ENCODE measurements around the gene CSMD2.

CSMD2 gene

GRCh38 chr1:33758698-33759097 lies 406.3 kb downstream of the CSMD2 start:
- Histone ChIP-seq H3K9me3 (ENCODE audit: control insufficient read depth, insufficient read depth, low read length) (peaks cover 8% of the 10 kb centered on the region), H3K9ac (ENCODE audit: low read depth, low read length) (no peak overlapping the region), H3K4me1 (ENCODE audit: control insufficient read depth, insufficient read depth, low read length) (no peaks in the 10 kb centered on the region), H3K36me3 (ENCODE audit: control insufficient read depth, insufficient read depth, low read length) (no peaks in the 10 kb centered on the region), H3K4me3 (ENCODE audit: low read depth, low read length) (no peak overlapping the region), H3K27me3 (ENCODE audit: control insufficient read depth, insufficient read depth, low read length) (no peaks in the 10 kb centered on the region), H3K27ac (ENCODE audit: low read depth, low read length) (no peak overlapping the region)

GRCh38 chr1:33753087-33753856 lies 411.8 kb downstream of the CSMD2 start:
- H3K27ac ChIP-seq (ENCODE audit: low read depth, low read length), result no peak overlapping the region
- no peak overlapping the region for H3K9ac ChIP-seq (ENCODE audit: low read depth, low read length)
- peaks cover 21% of the 10 kb centered on the region for H3K9me3 ChIP-seq (ENCODE audit: control insufficient read depth, insufficient read depth, low read length)
- H3K4me1 ChIP-seq (ENCODE audit: control insufficient read depth, insufficient read depth, low read length), result no peaks in the 10 kb centered on the region
- no peak overlapping the region for H3K4me3 ChIP-seq (ENCODE audit: low read depth, low read length)
- no peaks in the 10 kb centered on the region for H3K27me3 ChIP-seq (ENCODE audit: control insufficient read depth, insufficient read depth, low read length)
- H3K36me3 ChIP-seq (ENCODE audit: control insufficient read depth, insufficient read depth, low read length), result no peaks in the 10 kb centered on the region

- peaks cover 6% of the 10 kb centered on the region for H3K36me3 ChIP-seq (ENCODE audit: control insufficient read depth, insufficient read depth, low read length)
- no peaks in the 10 kb centered on the region for H3K27me3 ChIP-seq (ENCODE audit: control insufficient read depth, insufficient read depth, low read length)
- no peak overlapping the region for H3K4me3 ChIP-seq (ENCODE audit: low read depth, low read length)
- H3K4me1 ChIP-seq (ENCODE audit: control insufficient read depth, insufficient read depth, low read length), result no peaks in the 10 kb centered on the region
- no peak overlapping the region for H3K27ac ChIP-seq (ENCODE audit: low read depth, low read length)
- H3K9me3 ChIP-seq (ENCODE audit: control insufficient read depth, insufficient read depth, low read length), result no peaks in the 10 kb centered on the region
- no peak overlapping the region for H3K9ac ChIP-seq (ENCODE audit: low read depth, low read length)
These were observed 419.1 kb downstream of the CSMD2 start for GRCh38 chr1:33745942-33746341.

- H3K4me3 ChIP-seq (ENCODE audit: low read depth, low read length), result no peak overlapping the region
- peaks cover 6% of the 10 kb centered on the region for H3K36me3 ChIP-seq (ENCODE audit: control insufficient read depth, insufficient read depth, low read length)
- H3K9me3 ChIP-seq (ENCODE audit: control insufficient read depth, insufficient read depth, low read length), result no peaks in the 10 kb centered on the region
- H3K9ac ChIP-seq (ENCODE audit: low read depth, low read length), result no peak overlapping the region
- H3K4me1 ChIP-seq (ENCODE audit: control insufficient read depth, insufficient read depth, low read length), result no peaks in the 10 kb centered on the region
- H3K27me3 ChIP-seq (ENCODE audit: control insufficient read depth, insufficient read depth, low read length), result no peaks in the 10 kb centered on the region
- no peak overlapping the region for H3K27ac ChIP-seq (ENCODE audit: low read depth, low read length)
These were observed 421.6 kb downstream of the CSMD2 start for GRCh38 chr1:33743221-33743998.

- Histone ChIP-seq H3K36me3 (ENCODE audit: control insufficient read depth, insufficient read depth, low read length) (peaks cover 6% of the 10 kb centered on the region), H3K4me3 (ENCODE audit: low read depth, low read length) (no peak overlapping the region), H3K9ac (ENCODE audit: low read depth, low read length) (no peak overlapping the region), H3K4me1 (ENCODE audit: control insufficient read depth, insufficient read depth, low read length) (peaks cover 4% of the 10 kb centered on the region), H3K27ac (ENCODE audit: low read depth, low read length) (no peak overlapping the region), H3K9me3 (ENCODE audit: control insufficient read depth, insufficient read depth, low read length) (no peaks in the 10 kb centered on the region), H3K27me3 (ENCODE audit: control insufficient read depth, insufficient read depth, low read length) (no peaks in the 10 kb centered on the region)
These were observed 422.4 kb downstream of the CSMD2 start for GRCh38 chr1:33742663-33743062.

- H3K4me1 ChIP-seq (ENCODE audit: control insufficient read depth, insufficient read depth, low read length), result peaks cover 8% of the 10 kb centered on the region
- no peak overlapping the region for H3K9ac ChIP-seq (ENCODE audit: low read depth, low read length)
- H3K27me3 ChIP-seq (ENCODE audit: control insufficient read depth, insufficient read depth, low read length), result no peaks in the 10 kb centered on the region
- no peak overlapping the region for H3K27ac ChIP-seq (ENCODE audit: low read depth, low read length)
- no peak overlapping the region for H3K4me3 ChIP-seq (ENCODE audit: low read depth, low read length)
- H3K36me3 ChIP-seq (ENCODE audit: control insufficient read depth, insufficient read depth, low read length), result peaks cover 6% of the 10 kb centered on the region
- no peaks in the 10 kb centered on the region for H3K9me3 ChIP-seq (ENCODE audit: control insufficient read depth, insufficient read depth, low read length)
These were observed 423.3 kb downstream of the CSMD2 start for GRCh38 chr1:33741749-33742148.

GRCh38 chr1:33740040-33740744 lies 424.8 kb downstream of the CSMD2 start:
- H3K4me1 ChIP-seq (ENCODE audit: control insufficient read depth, insufficient read depth, low read length), result peaks cover 8% of the 10 kb centered on the region
- H3K36me3 ChIP-seq (ENCODE audit: control insufficient read depth, insufficient read depth, low read length), result peaks cover 6% of the 10 kb centered on the region
- no peak overlapping the region for H3K4me3 ChIP-seq (ENCODE audit: low read depth, low read length)
- H3K27me3 ChIP-seq (ENCODE audit: control insufficient read depth, insufficient read depth, low read length), result no peaks in the 10 kb centered on the region
- no peak overlapping the region for H3K27ac ChIP-seq (ENCODE audit: low read depth, low read length)
- no peak overlapping the region for H3K9ac ChIP-seq (ENCODE audit: low read depth, low read length)
- H3K9me3 ChIP-seq (ENCODE audit: control insufficient read depth, insufficient read depth, low read length), result no peaks in the 10 kb centered on the region

GRCh38 chr1:33738976-33739375 lies 426.1 kb downstream of the CSMD2 start:
- H3K4me1 ChIP-seq (ENCODE audit: control insufficient read depth, insufficient read depth, low read length), result peaks cover 8% of the 10 kb centered on the region
- H3K4me3 ChIP-seq (ENCODE audit: low read depth, low read length), result no peak overlapping the region
- H3K9me3 ChIP-seq (ENCODE audit: control insufficient read depth, insufficient read depth, low read length), result no peaks in the 10 kb centered on the region
- no peaks in the 10 kb centered on the region for H3K27me3 ChIP-seq (ENCODE audit: control insufficient read depth, insufficient read depth, low read length)
- H3K9ac ChIP-seq (ENCODE audit: low read depth, low read length), result no peak overlapping the region
- peaks cover 7% of the 10 kb centered on the region for H3K36me3 ChIP-seq (ENCODE audit: control insufficient read depth, insufficient read depth, low read length)
- no peak overlapping the region for H3K27ac ChIP-seq (ENCODE audit: low read depth, low read length)

- no peak overlapping the region for H3K4me3 ChIP-seq (ENCODE audit: low read depth, low read length)
- peaks cover 8% of the 10 kb centered on the region for H3K4me1 ChIP-seq (ENCODE audit: control insufficient read depth, insufficient read depth, low read length)
- H3K9ac ChIP-seq (ENCODE audit: low read depth, low read length), result no peak overlapping the region
- peaks cover 11% of the 10 kb centered on the region for H3K36me3 ChIP-seq (ENCODE audit: control insufficient read depth, insufficient read depth, low read length)
- no peaks in the 10 kb centered on the region for H3K27me3 ChIP-seq (ENCODE audit: control insufficient read depth, insufficient read depth, low read length)
- H3K9me3 ChIP-seq (ENCODE audit: control insufficient read depth, insufficient read depth, low read length), result no peaks in the 10 kb centered on the region
- no peak overlapping the region for H3K27ac ChIP-seq (ENCODE audit: low read depth, low read length)
These were observed 426.5 kb downstream of the CSMD2 start for GRCh38 chr1:33738536-33738935.

- no peaks in the 10 kb centered on the region for H3K27me3 ChIP-seq (ENCODE audit: control insufficient read depth, insufficient read depth, low read length)
- H3K27ac ChIP-seq (ENCODE audit: low read depth, low read length), result no peak overlapping the region
- H3K4me3 ChIP-seq (ENCODE audit: low read depth, low read length), result no peak overlapping the region
- peaks cover 8% of the 10 kb centered on the region for H3K4me1 ChIP-seq (ENCODE audit: control insufficient read depth, insufficient read depth, low read length)
- no peak overlapping the region for H3K9ac ChIP-seq (ENCODE audit: low read depth, low read length)
- H3K36me3 ChIP-seq (ENCODE audit: control insufficient read depth, insufficient read depth, low read length), result peaks cover 9% of the 10 kb centered on the region; the same call in 1 of the 2 replicates
- H3K9me3 ChIP-seq (ENCODE audit: control insufficient read depth, insufficient read depth, low read length), result no peaks in the 10 kb centered on the region
These were observed 428.5 kb downstream of the CSMD2 start for GRCh38 chr1:33736496-33736895.

GRCh38 chr1:33735624-33736023 lies 429.4 kb downstream of the CSMD2 start:
- no peaks in the 10 kb centered on the region for H3K9me3 ChIP-seq (ENCODE audit: control insufficient read depth, insufficient read depth, low read length)
- H3K4me1 ChIP-seq (ENCODE audit: control insufficient read depth, insufficient read depth, low read length), result peaks cover 8% of the 10 kb centered on the region
- no peak overlapping the region for H3K9ac ChIP-seq (ENCODE audit: low read depth, low read length)
- H3K4me3 ChIP-seq (ENCODE audit: low read depth, low read length), result no peak overlapping the region
- peaks cover 9% of the 10 kb centered on the region; the same call in 1 of the 2 replicates for H3K36me3 ChIP-seq (ENCODE audit: control insufficient read depth, insufficient read depth, low read length)
- no peaks in the 10 kb centered on the region for H3K27me3 ChIP-seq (ENCODE audit: control insufficient read depth, insufficient read depth, low read length)
- H3K27ac ChIP-seq (ENCODE audit: low read depth, low read length), result no peak overlapping the region

Measured in HUES48 (cell line).